ENCODE results near the gene ANKRD2.
"Not testable (repeated sequence)": the region's sequence is repeated elsewhere in the genome, so short reads cannot be mapped to it uniquely, and the experiment has no call there.

ANKRD2 gene, protein sequence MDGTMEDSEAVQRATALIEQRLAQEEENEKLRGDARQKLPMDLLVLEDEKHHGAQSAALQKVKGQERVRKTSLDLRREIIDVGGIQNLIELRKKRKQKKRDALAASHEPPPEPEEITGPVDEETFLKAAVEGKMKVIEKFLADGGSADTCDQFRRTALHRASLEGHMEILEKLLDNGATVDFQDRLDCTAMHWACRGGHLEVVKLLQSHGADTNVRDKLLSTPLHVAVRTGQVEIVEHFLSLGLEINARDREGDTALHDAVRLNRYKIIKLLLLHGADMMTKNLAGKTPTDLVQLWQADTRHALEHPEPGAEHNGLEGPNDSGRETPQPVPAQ

DNA sequence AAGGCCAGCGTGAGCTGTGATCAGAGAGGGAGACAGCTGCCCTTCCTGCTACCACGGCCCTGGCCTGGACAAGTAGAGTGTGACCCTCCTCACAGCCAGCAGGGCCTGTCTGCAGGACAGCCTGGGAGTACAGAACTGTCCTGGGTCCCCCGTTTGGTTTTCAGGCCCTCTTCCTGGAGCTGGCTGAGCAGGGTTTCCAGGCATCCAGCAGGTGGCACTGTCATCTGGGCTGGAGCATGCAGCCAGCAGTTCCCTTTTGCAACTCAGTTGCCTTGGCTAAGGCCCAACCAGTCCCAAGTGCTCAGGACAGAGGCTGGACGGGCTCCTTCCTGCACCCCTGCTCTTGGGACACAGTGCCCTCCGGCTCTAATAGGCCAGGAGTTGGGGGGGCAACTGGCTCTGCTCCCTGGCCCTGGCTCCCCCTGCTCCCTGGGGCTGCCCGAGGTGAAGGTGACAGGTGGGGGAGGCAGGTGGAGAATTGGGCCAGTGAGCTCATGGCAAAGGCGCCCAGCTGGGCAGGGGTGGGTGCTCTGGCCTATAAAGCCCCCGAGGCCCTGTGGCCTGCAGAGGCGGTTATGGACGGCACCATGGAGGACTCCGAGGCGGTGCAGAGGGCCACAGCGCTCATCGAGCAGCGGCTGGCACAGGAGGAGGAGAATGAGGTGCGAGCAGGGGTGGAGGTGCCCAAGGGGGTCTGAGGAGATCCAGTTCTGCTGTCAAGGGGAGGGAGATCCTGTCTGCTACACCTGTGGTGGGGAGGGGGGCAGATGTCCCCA, at the start of gene ANKRD2:
TSS of gene ANKRD2 (plus strand) at position 566 of the 776 bp plus-strand sequence. CDS start at position 576, 10 bp downstream.
- DNase-seq = peak; percentile 52

DNA sequence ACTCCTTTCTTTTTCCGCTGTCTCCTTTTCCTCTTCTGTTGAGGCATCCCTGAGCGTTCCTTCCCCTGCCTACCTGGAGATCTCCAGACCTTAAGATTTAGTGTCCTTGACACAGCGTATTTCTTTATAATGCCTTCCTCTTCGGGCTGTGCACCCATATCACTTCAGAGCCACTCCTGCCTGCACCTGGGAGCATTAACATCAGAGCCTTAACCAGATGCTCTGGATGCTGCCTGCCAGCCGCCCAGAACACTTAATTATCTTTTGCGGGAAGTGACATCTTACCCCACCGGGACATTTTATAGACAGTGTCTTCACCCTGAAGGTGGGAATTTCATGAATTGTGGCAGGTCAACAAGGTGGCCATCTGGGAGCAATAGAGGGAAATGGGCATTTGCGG, 49.6 kb upstream of the ANKRD2 start:
- no peak for DNase-seq

DNA sequence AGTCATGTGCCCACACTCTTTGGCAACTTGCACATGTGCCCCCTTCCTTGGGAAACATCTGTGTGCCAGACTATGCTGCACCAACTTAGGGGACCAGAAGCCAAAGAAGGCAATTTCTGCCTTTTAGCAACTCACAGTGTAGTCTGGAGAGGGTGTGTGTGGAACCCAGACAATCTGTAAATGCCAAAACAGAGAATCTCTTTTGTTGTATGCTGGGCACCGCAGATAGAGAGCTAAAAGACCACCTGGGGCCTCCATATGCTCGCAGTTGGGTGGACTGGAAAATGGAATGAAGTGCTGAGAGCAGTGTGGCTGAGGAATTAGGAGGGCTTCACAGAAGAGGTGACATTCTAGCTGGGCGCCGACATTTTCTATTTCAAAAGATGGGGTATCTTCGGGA, 47.5 kb upstream of the ANKRD2 start:
- no peak for DNase-seq

DNA sequence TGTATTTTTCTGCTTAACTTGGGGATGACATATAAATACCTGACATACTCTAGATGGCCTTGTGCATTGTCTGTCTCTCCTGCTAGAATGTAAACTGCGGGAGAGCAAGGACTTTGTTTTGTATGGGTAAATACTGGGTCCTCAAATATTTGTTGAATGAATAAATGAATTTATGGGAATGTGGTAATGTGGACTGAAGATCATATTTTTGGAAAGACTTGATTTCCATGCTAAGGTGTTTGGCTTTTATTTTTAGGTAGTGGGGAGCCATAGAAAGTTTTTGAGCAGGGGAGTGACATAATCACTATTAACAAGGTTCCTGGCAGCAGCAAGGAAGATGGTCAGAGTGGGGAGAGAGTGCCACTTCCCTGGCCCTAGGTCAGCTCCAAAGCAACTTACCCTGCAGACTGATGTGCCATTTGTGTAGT, 46.9 kb upstream of the ANKRD2 start:
- no peak for DNase-seq

DNA sequence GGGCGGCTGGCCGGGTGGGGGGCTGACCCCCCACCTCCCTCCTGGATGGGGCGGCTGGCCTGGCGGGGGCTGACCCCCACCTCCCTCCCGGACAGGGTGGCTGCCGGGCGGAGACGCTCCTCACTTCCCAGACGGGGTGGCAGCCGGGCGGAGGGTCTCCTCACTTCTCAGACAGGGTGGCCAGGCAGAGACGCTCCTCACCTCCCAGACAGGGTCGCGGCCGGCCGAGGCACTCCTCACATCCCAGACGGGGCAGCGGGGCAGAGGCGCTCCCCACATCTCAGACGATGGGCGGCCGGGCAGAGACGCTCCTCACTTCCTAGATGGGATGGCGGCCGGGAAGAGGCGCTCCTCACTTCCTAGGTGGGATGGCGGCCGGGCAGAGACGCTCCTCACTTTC, 43.7 kb upstream of the ANKRD2 start:
- not testable (repeated sequence) for DNase-seq

DNA sequence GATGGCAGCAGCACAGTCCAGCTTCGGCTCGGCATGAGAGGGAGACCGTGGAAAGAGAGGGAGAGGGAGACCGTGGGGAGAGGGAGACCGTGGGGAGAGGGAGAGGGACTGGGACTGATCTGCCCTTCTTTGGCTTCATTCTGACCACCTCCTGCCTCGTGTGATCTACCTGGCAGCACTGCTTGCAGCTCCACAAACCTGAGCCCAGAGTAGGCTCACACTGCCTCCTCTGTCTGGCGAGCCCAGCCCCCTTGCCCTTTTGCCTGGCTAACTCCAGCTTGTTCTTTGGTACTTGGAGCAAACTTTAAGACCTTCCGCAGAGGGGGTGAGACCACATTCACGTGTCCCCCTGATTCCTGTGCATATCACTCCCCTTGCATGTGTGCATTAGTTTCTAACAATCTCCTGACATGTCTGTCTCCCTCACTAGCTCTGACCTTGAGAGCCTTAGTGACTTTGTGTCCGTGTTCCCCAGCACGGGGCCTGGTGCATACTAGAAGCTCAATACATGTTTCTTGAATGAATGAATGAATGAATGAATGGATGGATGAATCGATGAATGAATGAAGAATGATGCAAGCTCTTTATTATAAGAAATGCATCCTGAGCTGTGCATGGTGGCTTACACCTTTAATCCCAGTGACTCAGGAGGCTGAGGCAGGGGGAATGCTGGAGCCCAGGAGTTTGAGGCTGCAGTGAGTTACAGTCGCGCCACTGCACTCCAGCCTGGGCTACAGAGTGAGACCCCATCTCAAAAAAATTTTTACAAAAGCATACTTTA, 42.7 kb upstream of the ANKRD2 start:
- no peak for DNase-seq

DNA sequence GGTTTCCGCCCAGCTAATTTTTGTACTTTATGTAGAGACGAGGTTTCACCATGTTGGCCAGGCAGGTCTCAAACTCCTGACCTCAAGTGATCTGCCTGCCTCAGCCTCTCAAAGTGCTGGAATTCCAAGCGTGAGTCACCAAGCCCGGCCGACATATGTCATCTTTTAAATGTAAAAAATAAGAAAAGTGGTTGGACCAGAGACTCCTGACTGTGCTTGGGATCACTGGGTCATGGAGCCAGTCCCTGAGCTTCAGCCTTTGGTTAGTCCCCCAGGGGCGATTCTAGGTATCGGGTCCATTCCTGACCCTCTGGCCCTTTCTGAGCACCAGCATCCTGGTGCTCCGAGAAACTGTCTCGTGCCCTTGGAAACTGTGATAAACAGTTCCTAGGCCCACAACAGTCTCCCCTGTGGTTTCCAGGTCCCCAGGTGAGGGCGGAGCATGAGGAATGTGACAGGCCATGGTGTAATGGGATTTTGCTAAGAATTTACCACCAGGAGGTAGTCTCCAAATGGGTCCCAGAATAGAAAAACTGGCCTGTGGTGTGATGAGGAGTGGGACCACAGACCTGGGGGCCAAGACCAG, 41.1 kb upstream of the ANKRD2 start:
- DNase-seq = no peak

DNA sequence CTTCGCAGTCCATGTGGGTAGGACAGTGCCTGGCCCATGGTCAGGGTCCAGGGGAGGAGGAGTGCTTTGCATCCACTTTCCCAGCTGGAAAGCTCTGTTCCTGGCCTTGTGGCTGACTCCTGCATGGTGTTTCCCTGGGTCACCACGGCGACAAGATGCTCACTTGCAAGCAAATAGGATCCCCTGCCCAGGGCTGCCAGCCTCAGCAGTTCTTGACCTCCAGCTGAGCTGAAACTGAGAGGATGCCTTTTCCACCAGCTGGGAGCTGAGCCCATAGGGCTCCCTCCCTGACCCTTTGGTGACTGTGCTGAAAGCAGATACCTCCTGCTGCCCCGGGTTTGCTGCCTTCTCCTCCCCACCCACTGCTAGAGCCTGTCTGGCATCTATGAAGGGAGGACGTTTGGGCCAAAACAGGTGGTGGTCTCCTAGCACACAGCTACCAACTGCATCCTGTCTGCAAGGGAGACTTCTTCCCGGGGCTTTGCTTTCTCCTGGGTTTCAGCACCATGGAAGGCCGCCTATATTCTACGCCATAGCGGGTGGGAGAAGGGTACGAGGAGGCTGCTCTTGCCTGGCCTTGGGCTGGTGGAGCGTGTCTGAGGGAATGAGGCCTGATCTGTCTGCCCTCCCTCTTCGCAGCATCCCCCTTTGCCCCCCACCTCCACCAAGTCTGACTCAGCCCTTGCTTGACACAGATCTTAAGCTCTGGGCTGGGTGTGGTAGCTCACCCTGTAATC, 39.5 kb upstream of the ANKRD2 start:
- DNase-seq = no peak

DNA sequence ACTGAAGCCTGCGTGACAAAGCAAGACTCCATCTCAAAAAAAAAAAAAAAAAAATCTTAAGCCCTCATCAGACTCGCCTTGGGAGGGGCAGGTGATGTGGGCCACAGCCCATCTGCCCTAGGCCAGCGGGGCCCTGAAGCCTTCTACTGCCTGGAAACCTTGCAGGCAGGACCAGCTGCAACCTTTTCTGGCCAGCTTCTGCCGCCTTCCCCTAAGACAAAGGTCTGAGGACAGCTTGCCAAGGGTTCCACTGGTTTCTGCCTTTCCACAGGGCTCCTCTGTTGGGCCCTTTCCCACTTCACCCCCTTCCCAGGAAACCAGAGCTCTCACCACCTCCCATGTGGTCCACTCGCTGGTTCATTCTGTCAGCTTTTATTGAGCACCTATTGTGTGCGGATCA, 38.7 kb upstream of the ANKRD2 start:
- DNase-seq = no peak

DNA sequence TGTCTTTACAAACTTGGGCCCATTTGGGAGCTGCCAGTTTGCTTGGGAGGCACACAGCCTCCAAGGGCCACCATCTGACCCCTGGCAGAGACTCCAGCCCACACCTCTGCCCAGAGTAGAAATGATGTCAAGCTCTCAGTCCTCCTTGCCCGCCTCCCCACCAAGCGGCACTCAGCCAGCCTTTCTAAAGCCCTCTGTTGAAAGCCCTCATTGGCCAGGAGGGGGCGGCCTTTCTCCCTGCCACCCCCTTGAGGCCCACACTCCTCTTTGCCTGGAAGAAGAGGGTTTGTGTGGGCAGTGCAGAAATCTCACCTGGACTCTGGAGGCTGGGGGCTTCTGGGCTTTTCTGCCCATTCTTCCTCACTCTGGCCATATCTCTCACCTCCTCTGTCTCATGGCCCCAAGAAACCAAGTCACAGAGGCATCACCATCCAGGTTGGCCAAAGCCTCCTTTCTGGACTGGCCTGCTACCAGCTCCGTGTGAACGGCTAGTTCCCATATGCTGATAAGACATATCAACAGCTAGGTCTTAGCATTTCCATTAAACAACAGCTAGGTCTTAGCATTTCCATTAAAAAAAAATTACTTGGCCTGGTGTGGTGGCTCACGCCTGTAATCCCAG, 37.7 kb upstream of the ANKRD2 start:
- DNase-seq = peak; percentile 22

DNA sequence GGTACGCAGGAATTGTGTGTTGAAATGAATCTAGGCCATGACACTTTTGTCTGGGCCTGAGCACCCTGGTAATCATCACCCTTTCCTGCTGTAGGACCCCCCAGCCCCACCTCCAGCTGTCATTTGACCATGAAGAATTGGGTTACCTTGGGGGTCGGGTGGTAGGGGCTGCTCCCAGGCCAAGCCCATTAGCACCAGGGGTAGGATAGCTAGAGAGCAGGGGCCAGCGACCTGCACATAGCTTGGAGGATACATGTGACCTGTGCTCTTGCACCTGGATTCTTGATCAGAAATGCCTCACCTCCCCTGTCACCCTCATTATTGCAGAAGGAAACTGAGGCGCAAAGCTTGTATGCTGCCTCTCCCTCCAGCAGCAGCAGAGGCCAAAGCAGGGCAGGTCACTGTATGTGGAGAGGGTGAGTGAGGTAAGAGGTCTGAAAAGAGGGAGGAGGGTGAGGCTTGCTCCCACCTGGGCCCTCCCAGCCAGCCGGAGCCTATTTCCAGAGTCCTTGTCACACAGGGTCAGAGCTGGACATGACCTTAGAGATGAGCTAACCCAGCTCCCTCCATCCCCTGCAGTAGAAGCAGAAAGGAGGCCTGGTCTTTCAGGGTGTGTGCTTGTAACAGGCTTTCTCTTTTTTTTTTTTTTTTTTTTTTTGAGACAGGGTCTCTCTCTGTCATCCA, 35.3 kb upstream of the ANKRD2 start:
- no peak for DNase-seq

DNA sequence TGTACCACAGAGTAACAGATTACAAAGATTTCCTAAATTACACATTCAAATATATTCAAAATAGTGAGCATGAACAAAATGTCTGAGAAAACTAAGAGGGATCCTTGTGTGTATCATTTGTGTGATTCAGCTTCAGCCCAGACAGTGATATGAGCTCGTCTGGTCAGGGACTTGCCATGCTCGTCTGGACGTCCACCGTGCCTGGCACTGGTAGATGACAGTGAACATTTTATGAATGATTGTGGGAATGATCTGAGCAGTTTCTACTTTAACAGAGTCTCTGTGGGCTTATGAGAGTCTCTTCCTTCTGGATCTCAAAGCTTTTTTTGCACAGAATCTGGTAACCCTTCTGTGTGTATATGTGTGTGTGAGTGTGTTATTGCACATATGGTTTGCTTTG, 34.2 kb upstream of the ANKRD2 start:
- DNase-seq = no peak

DNA sequence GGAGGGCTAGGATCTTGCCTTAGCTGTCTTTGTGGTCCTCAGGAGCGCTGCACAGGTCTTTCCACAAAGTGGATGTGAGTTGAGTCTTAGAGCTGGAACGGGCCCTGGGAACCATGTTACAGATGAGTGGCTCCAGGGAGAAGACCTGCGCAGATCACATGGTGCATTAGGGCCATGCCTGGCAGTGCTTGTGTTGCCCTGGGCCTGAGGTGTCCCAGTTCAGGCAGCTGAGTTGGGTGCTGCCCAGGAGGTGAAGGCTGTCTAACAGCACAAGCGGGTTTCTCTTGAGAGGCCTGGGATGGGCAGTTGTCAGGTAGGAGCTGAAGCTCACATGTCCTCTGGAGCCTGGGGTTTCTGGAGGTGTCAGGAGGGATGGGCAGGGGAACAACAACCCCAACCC, 33.7 kb upstream of the ANKRD2 start:
- DNase-seq = no peak

DNA sequence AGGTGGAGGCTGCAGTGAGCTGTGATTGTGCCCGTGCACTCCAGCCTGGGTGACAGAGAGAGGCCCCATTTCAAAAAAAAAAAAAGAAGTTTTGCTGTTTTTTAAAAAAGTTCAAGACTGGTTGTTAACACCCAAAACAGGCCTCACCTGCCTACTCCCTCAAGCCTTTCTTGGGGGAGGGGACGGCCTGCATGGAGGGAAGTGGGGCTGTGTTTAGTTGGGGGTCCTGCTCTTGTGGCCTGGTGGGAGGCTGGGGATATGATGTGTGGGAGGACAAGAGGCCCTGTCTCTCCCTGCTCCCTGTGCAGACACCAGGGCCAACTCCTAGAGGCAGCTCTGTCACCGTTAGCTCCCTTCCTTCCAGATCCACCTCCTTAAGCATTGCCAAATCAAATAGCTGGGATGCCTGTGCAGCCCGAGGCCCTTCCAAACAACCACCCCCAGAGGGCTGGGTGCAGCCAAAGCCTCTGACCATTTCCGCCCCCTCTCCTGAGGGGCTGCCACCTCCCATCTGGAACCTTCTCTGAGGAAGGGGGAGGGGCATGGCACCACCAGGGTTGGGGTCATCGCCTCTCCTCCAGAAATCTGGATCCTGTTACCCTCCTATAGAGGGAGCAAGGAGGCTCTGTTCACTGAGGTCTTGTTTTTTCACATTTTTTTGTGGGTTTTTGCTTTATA, 32.9 kb upstream of the ANKRD2 start:
- DNase-seq = no peak

DNA sequence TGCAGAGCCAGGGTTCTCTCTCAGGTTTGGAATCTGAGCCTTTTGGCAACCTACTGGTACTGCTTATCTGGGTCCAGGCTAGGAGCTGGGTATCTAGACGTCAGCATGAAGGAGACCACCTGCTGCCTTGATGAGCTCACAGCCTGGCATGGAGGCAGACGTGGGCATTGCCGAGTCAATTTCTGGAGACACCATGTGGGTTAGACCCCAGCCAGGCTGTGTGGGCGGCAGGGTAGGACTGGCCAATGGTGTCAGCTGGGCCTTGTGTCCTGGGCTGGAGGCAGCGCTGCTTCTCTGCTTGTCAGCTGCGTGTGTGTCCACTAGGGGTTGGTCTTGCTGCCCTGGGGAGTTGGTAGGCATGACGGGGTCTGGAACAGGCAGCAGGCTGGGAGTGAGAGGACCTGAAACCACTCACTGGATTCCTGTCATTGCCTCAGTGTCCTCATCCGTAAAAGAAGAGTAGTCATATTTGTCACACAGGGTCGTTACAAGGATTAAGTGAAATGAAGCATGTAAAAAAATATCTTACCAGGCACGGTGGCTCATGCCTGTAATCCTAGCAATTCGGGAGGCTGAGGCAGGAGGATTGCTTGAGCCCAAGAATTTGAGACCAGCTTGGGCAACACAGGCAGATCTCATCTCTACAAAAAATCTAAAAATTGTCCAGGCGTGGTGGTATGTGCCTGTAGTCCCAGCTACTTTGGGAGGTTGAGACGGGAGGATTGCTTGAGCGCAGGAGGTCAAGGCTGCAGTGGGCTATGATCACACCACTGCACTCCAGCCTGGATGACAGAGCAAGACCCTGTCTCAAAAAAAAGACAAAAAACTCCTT, 31.7 kb upstream of the ANKRD2 start:
- no peak for DNase-seq

DNA sequence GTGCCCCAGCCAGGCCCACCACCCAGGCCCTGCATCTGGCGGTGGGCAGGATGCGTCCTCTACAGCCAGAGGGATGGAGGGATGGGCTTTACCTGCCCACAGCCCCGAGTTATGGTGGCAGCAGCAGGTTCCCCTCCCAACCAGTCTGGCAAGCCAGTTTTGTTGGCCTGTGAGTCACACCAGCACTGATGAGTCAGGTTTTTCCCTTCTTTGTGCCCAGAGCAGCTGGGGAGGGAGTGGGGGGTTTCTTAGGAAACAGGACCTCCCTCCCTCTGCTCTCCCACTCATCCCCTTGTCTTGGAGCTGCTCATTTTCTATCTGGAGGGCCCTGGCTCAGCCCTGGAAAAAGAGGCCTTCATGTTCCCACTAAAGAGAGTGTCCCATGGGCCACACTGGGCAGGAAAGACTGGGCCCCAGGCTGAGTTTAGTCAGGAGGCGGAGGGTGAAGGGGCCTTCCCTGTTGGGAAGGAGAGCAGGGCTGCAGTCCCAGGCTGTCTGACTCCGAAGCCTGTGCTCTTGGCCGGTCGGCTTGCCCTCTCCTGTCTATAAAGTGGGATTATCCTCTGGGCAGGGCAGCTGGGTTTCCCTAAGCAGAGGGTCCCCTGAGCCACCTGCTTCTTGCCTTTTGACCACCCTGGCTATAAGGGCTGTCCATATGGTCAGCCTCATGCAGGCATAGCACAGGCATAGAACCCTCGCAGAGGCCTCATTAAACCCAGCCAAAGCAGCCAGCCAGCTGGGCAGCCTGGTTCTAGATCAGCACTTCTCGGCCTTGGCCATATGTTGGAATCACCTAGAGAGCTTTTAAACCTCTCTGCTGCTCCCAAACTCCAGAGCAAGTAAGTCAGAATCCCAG, 30.2 kb upstream of the ANKRD2 start:
- peak; percentile 35 for DNase-seq

DNA sequence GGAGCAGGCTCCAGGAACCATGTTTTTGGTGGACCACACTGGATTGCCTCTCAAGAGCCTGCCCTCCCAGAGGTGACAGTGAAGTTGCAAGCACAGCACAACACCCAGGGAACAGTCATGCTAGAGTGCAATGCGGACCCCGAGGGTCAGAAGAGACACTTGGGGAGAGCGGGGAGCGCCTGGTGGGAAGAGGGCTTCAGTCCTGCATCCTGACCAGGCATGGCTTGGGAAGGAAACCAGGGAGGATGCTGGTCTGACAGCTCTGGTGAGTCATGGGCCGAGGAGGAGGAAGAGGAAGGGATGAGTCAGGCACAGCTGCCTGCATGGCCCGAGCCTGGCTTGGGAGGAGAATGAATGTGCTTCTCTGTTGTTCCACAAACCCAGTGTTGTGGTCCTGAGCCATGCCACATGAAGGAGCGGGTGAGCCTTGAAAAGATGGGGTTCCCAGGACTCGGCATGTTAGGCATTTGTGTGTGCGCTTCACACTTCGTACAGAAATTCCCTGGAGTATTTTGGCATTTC, 29.5 kb upstream of the ANKRD2 start:
- peak; percentile 39 for DNase-seq

DNA sequence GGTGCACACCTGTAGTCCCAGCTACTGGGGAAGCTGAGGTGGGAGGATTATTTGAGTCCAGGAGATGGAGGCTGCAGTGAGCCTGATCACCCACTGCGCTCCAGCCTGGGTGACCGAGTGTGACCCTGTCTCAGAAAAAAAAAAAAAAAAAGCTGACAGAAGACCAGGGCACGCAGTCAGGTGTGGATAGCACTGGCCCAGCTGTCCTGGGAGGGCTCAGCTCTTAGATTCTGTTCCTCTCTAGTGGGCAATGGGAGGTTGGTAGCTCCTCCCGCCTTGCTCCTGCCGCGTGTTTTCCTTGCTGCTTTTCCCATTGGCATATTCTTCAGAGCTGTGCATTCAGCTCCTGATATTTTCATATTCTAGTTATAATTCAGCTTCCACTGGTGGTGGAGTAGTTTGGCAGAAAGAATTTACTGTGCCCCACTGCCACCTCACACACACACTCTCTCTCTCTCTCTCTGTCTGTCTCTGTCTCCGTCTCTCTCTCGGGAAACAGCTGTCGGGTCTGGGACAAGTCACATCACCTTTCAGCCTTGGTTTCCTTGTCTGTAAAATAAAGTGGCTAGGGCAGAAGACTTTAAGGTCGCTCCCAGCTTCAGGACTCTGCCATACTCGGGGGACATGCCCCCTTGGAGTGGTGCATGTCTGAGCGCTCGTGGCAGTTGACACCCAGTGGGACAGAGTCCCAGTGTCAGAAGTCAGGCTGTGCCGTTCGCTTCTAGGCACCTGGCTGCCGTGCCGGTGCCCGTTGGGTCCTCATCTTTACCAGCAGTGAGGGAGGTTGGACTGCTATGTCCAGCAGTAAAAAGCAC, 25.9 kb upstream of the ANKRD2 start:
- DNase-seq = no peak
